GM23248 (cell line): ENCODE data around the gene GPATCH1. TPM values are rescaled to one million over a fixed set of nuclear protein-coding genes. Genes with fewer than 3 reads are reported as not detected.

Experiments used
- DNase-seq: peaks from one replicate; pipeline ENCODE4 v3.0.0-alpha.2; 2015
- H2AFZ ChIP-seq: fragments of 200-600 bp; sonication (generic); 2 replicates; pipeline ENCODE4 v1.6.1; 2016; ENCODE audit warnings: antibody characterized with exemption
- H3F3A ChIP-seq: fragments of 200-600 bp; sonication (generic); 2 replicates; pipeline ENCODE4 v1.6.1; 2016; ENCODE audit warnings: mild to moderate bottlenecking, antibody characterized with exemption, mixed run types; ENCODE audit not compliant: insufficient read depth
- H3K27ac ChIP-seq: fragments of 200-600 bp; sonication (generic); 2 replicates; pipeline ENCODE4 v1.5.1; 2016; ENCODE audit warnings: mild to moderate bottlenecking
- H3K27me3 ChIP-seq: fragments of 200-600 bp; sonication (generic); replicated peaks from 2 replicates; pipeline ENCODE4 v1.6.1; 2016; ENCODE audit warnings: mild to moderate bottlenecking; ENCODE audit not compliant: insufficient read depth
- H3K36me3 ChIP-seq: fragments of 200-600 bp; sonication (generic); 2 replicates; pipeline ENCODE4 v1.6.1; 2016; ENCODE audit warnings: low read depth, mild to moderate bottlenecking
- H3K4me1 ChIP-seq: fragments of 200-600 bp; sonication (generic); 2 replicates; pipeline ENCODE4 v1.6.1; 2016; ENCODE audit warnings: mild to moderate bottlenecking; ENCODE audit not compliant: insufficient read depth
- H3K4me2 ChIP-seq: fragments of 200-600 bp; sonication (generic); one replicate; pipeline ENCODE4 v1.6.1; 2016; ENCODE audit warnings: mild to moderate bottlenecking; ENCODE audit not compliant: unreplicated experiment
- H3K4me3 ChIP-seq: fragments of 200-600 bp; sonication (generic); 2 replicates; pipeline ENCODE4 v1.5.1; 2016; ENCODE audit warnings: mild to moderate bottlenecking
- H3K79me2 ChIP-seq: fragments of 200-600 bp; sonication (generic); 2 replicates; pipeline ENCODE4 v1.6.1; 2016; ENCODE audit warnings: mild to moderate bottlenecking; ENCODE audit not compliant: insufficient read depth
- H3K9ac ChIP-seq: fragments of 200-600 bp; sonication (generic); 2 replicates; pipeline ENCODE4 v1.6.1; 2016; ENCODE audit warnings: mild to moderate bottlenecking
- H3K9me2 ChIP-seq: fragments of 200-600 bp; sonication (generic); 2 replicates; pipeline ENCODE4 v1.6.1; 2016; ENCODE audit warnings: mixed run types, mild to moderate bottlenecking, moderate library complexity; ENCODE audit not compliant: insufficient read depth
- H3K9me3 ChIP-seq: fragments of 200-600 bp; sonication (generic); one replicate; pipeline ENCODE4 v1.6.1; 2017; ENCODE audit warnings: low read depth
- H4K20me1 ChIP-seq: fragments of 200-600 bp; sonication (generic); 2 replicates; pipeline ENCODE4 v1.6.0; 2016; ENCODE audit not compliant: insufficient read depth
- EZH2 ChIP-seq: fragments of 200-600 bp; sonication (generic); IDR thresholded peaks from 2 replicates; pipeline ENCODE4 v1.6.1; 2018; ENCODE audit warnings: antibody characterized with exemption, mild to moderate bottlenecking; ENCODE audit not compliant: insufficient read depth, poor library complexity, severe bottlenecking
- EZH2phosphoT487 ChIP-seq: fragments of 200-600 bp; sonication (generic); IDR thresholded peaks from 2 replicates; pipeline ENCODE4 v1.6.1; 2018; ENCODE audit warnings: antibody characterized with exemption, moderate library complexity, mild to moderate bottlenecking, low read depth; ENCODE audit not compliant: insufficient read depth
- WGBS, 2 experiments: methylation state at CpG; one replicate each; pipeline ENCODE4 v1.1.6; 2015 to 2017; ENCODE audit warnings: low lambda C conversion rate in 2 of 2, low coverage in 1 of 2; ENCODE audit errors: missing lambda C conversion rate in 2 of 2; 5-methylcytosine and 5-hydroxymethylcytosine counted together
- in situ Hi-C: fragments of 300-500 bp; cut with MboI; formaldehyde crosslinking; loops from 2 replicates; pipeline ENCODE4 v1.15.0; 2020
- polyA plus RNA-seq: library from polyadenylated mRNA; unstranded; fragments of >200 nt; fragmentation: Nextera tagmentation; extraction: Ambion mirVana; gene quantifications from 2 replicates; pipeline ENCODE4 v1.2.1, GENCODE V29; 2016
- total RNA-seq: library from RNA; depleted of rRNA; stranded (reverse); fragments of >200 nt; shearing (Covaris generic); gene quantifications from 2 replicates; pipeline ENCODE4 v1.2.3, GENCODE V29; 2014

Gene GPATCH1
- total and polyA plus RNA-seq, 2 experiments from 2014 or later, result 5.1 to 6.5 TPM

DNA sequence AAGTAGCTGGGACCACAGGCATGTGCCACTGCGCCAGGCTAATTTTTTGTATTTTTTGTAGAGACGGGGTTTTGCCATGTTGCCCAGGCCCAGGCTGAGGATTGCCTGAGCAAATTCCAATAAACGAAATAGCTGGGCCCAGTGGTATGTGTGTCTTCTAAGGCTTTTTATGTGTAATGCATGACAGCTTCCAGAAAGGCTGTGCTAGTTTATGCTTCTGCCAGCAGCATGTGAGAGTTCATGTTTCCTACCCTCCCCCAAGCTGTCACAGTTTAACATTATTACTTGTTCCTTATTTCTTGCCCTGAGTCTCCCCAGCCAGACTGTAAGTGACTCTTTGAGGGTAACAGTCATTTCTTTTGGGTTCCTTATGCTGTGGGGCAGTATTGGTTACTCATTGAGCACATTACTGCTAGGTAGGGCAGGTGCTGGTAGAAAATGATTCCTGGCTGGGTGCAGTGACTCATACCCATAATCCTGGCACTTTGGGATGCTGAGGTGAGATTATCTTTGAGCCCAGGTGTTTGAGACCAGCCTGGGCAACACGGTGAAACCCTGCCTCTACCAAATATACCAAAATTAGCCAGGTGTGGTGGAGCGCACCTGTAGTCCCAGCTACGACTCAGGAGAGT lies 13.6 kb downstream of the GPATCH1 start:
- Histone ChIP-seq H3K4me2 (no peak overlapping the region), H3K36me3 (peaks cover 28% of the 10 kb centered on the region; the same call in 1 of the 2 replicates), H4K20me1 (no peaks in the 10 kb centered on the region), H2AFZ (no peak overlapping the region), H3K4me3 (no peak overlapping the region), H3K4me1 (no peaks in the 10 kb centered on the region), H3K79me2 (no peaks in the 10 kb centered on the region), H3K9me3 (no peaks in the 10 kb centered on the region), H3K9me2 (no peaks in the 10 kb centered on the region), H3K27me3 (no peaks in the 10 kb centered on the region), H3K27ac (no peak overlapping the region), H3K9ac (no peak overlapping the region), H3F3A (no peaks in the 10 kb centered on the region)
- no peak for DNase-seq
- 86 to 88% methylated on average over 6 of the region's 6 CpGs for WGBS, 2 experiments
- TF ChIP-seq EZH2 (no peak), EZH2phosphoT487 (no peak)
- in situ Hi-C loops, result no loop called here

DNA sequence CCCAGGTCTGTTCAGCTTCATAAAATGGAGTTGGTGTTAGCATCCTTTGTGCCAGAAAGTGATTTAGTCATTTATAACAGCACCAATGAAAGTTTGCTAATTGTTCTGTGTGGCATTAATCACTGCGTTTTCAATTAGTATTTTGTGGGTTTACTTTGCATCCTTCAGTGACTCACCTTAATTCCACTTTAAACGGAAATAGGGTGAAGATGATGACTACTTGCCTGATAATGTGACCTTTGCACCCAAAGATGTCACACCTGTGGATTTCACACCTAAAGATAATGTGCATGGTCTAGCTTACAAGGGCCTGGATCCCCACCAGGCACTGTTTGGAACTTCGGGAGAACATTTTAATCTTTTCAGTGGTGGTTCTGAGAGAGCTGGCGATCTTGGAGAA lies 15.0 kb downstream of the GPATCH1 start:
- TF ChIP-seq EZH2 (no peak), EZH2phosphoT487 (no peak)
- peaks cover 16% of the 10 kb centered on the region; the same call in 1 of the 2 replicates for H3K36me3 ChIP-seq
- DNase-seq, result no peak
- H3K4me3 ChIP-seq, result no peak overlapping the region
- H3K9me3 ChIP-seq, result no peaks in the 10 kb centered on the region
- no peak overlapping the region for H3K9ac ChIP-seq
- no peaks in the 10 kb centered on the region for H3F3A ChIP-seq
- H3K4me1 ChIP-seq, result no peaks in the 10 kb centered on the region
- H4K20me1 ChIP-seq, result no peaks in the 10 kb centered on the region
- H3K4me2 ChIP-seq, result no peak overlapping the region
- no peak overlapping the region for H3K27ac ChIP-seq
- in situ Hi-C loops, result no loop called here
- H3K27me3 ChIP-seq, result no peaks in the 10 kb centered on the region
- no peaks in the 10 kb centered on the region for H3K79me2 ChIP-seq
- no peak overlapping the region for H2AFZ ChIP-seq
- no peaks in the 10 kb centered on the region for H3K9me2 ChIP-seq
- 85 to 90% methylated on average over 4 of the region's 4 CpGs for WGBS, 2 experiments

DNA sequence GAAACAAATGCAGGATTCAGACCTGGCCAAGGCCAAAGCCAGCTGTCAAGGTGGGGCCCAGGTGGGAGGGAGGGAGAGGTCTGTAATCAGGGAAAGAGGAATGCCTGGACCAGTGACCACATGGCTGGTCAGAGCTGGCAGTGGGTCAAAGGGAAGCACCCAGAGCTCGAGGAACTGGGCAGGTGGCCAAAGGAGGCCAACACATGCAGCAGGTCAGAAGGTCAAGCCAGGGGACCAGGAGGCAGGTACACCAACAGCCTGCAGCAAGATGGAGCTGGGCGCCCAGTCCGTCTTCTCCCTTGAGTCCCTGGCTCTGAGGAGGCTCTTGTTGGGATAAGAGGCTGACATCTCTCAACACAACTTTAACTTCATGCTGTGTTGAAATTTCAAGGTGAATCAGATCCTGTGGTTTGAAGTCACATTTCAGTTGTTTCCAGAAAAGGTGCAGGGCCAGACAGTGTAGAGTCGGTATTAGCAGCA lies 17.1 kb downstream of the GPATCH1 start:
- Histone ChIP-seq H3K36me3 (peaks cover 21% of the 10 kb centered on the region; the same call in 1 of the 2 replicates), H3K9ac (no peak overlapping the region)
- WGBS, 2 experiments, result 74 to 83% methylated on average over 4 of the region's 4 CpGs

GRCh38 chr19:33100894-33101644 lies 20.1 kb downstream of the GPATCH1 start:
- WGBS, 2 experiments, result 91 to 94% methylated on average over 10 of the region's 10 CpGs

More for the DNA sequence above, 17.1 kb downstream of the GPATCH1 start:
- Histone ChIP-seq H3K9me3 (no peaks in the 10 kb centered on the region), H3K27me3 (no peaks in the 10 kb centered on the region), H2AFZ (no peak overlapping the region), H4K20me1 (no peaks in the 10 kb centered on the region), H3K79me2 (no peaks in the 10 kb centered on the region), H3K27ac (no peak overlapping the region), H3K9me2 (no peaks in the 10 kb centered on the region), H3K4me2 (no peak overlapping the region), H3F3A (no peaks in the 10 kb centered on the region), H3K4me1 (no peaks in the 10 kb centered on the region), H3K4me3 (no peak overlapping the region)
- no peak for DNase-seq
- in situ Hi-C loops, result no loop called here
- no peak for TF ChIP-seq EZH2
- no peak for TF ChIP-seq EZH2phosphoT487

More at GRCh38 chr19:33100894-33101644, 20.1 kb downstream of the GPATCH1 start:
- H3K27ac ChIP-seq, result no peak overlapping the region
- H3K9ac ChIP-seq, result no peak overlapping the region
- no peaks in the 10 kb centered on the region for H3K9me3 ChIP-seq
- H3K4me3 ChIP-seq, result no peak overlapping the region
- H3K4me2 ChIP-seq, result no peak overlapping the region
- no peaks in the 10 kb centered on the region for H3F3A ChIP-seq
- in situ Hi-C loops, result no loop called here
- TF ChIP-seq EZH2phosphoT487 (no peak), EZH2 (no peak)
- no peaks in the 10 kb centered on the region for H3K9me2 ChIP-seq
- no peaks in the 10 kb centered on the region for H3K27me3 ChIP-seq
- no peak for DNase-seq
- H3K4me1 ChIP-seq, result no peaks in the 10 kb centered on the region
- no peaks in the 10 kb centered on the region for H3K79me2 ChIP-seq
- no peak overlapping the region for H2AFZ ChIP-seq
- H4K20me1 ChIP-seq, result no peaks in the 10 kb centered on the region
- H3K36me3 ChIP-seq, result peaks cover 15% of the 10 kb centered on the region; the same call in 1 of the 2 replicates
